ENCODE measurements around the gene KANSL1. TPM values are rescaled to one million over a fixed set of nuclear protein-coding genes. Genes with fewer than 3 reads are reported as not detected.
A peak's percentile ranks its signal among the peaks of the same experiment; 100 is the strongest.

The KANSL1 gene
- total and polyA plus RNA-seq, 2 donors (not counting 1 experiment from before 2014, with no cell fraction given), result 8.4 to 78.6 TPM

GRCh38 chr17:46148247-46148646 lies 45.0 kb downstream of the KANSL1 start:
- Histone ChIP-seq H3K27ac (ENCODE audit: insufficient read depth, low read length) (no peak overlapping the region), H3K4me1 (ENCODE audit: control insufficient read depth, extremely low read depth, insufficient read depth, low read length) (no peaks in the 10 kb centered on the region), H3K4me3 (replicated peaks in 1 of 4; ENCODE audit: control extremely low read depth in 1 of 4, insufficient read depth in 1 of 4, low read depth in 3 of 4, low read length in 4 of 4) (no peak overlapping the region), H4K20me1 (ENCODE audit: control insufficient read depth, extremely low read depth, insufficient read depth, low read length) (peaks cover 5% of the 10 kb centered on the region), H3K9me3 (ENCODE audit: control insufficient read depth, insufficient read depth, low read depth, low read length) (no peaks in the 10 kb centered on the region), H3K4me2 (ENCODE audit: extremely low read depth, insufficient read depth, low read length) (no peak overlapping the region), H3K36me3 (ENCODE audit: control insufficient read depth, insufficient read depth, low read length) (no peaks in the 10 kb centered on the region), H3K79me2 (ENCODE audit: control insufficient read depth, insufficient read depth, low read length) (peaks cover 88% of the 10 kb centered on the region), H2AFZ (ENCODE audit: low read length) (no peak overlapping the region), H3K27me3 (ENCODE audit: control insufficient read depth, insufficient read depth, low read length) (no peaks in the 10 kb centered on the region), H3K9ac (ENCODE audit: insufficient read depth, low read length) (no peak overlapping the region)
- TF ChIP-seq CTCF (conservative IDR thresholded peaks at IDR 0.05 in 1 of 2, IDR thresholded peaks at IDR 0.05 in 1 of 2; ENCODE audit: low read depth in 1 of 2, low read length in 2 of 2) (no peak), EZH2 (IDR thresholded peaks at IDR 0.05; ENCODE audit: low read length, missing control alignments) (no peak)
- DNase-seq (ENCODE audit: low read depth in 2 of 2), result no peak

DNA sequence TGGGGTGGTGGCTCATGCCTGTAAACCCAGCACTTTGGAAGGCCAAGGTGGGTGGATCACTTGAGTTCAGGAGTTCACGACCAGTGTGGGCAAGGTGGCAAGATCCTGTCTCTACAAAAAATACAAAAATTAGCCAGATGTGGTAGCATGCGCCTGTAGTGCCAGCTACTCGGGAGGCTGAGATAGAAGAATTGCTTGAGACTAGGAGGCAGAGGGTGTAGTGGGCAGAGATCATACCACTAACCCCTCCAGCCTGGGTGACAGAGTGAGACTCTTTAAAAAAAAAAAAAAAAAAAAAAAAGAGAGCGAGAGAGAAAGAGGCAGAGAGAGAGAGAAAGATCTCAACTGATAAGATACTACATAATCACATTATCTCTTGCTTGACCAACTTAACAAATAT lies 45.9 kb downstream of the KANSL1 start:
- H3K9ac ChIP-seq (ENCODE audit: insufficient read depth, low read length), result no peak overlapping the region
- H3K27me3 ChIP-seq (ENCODE audit: control insufficient read depth, insufficient read depth, low read length), result no peaks in the 10 kb centered on the region
- H3K79me2 ChIP-seq (ENCODE audit: control insufficient read depth, insufficient read depth, low read length), result peaks cover 88% of the 10 kb centered on the region
- DNase-seq (ENCODE audit: low read depth in 2 of 2), result no peak
- no peak overlapping the region for H2AFZ ChIP-seq (ENCODE audit: low read length)
- peaks cover 5% of the 10 kb centered on the region for H4K20me1 ChIP-seq (ENCODE audit: control insufficient read depth, extremely low read depth, insufficient read depth, low read length)
- H3K4me3 ChIP-seq (replicated peaks in 1 of 4; ENCODE audit: control extremely low read depth in 1 of 4, insufficient read depth in 1 of 4, low read depth in 3 of 4, low read length in 4 of 4), result no peak overlapping the region
- TF ChIP-seq CTCF (conservative IDR thresholded peaks at IDR 0.05 in 1 of 2, IDR thresholded peaks at IDR 0.05 in 1 of 2; ENCODE audit: low read depth in 1 of 2, low read length in 2 of 2) (no peak), EZH2 (IDR thresholded peaks at IDR 0.05; ENCODE audit: low read length, missing control alignments) (no peak)
- no peak overlapping the region for H3K4me2 ChIP-seq (ENCODE audit: extremely low read depth, insufficient read depth, low read length)
- no peaks in the 10 kb centered on the region for H3K4me1 ChIP-seq (ENCODE audit: control insufficient read depth, extremely low read depth, insufficient read depth, low read length)
- no peaks in the 10 kb centered on the region for H3K9me3 ChIP-seq (ENCODE audit: control insufficient read depth, insufficient read depth, low read depth, low read length)
- no peaks in the 10 kb centered on the region for H3K36me3 ChIP-seq (ENCODE audit: control insufficient read depth, insufficient read depth, low read length)
- H3K27ac ChIP-seq (ENCODE audit: insufficient read depth, low read length), result no peak overlapping the region

- peak; percentile 28 to 69 for DNase-seq (ENCODE audit: low read depth in 2 of 2)
- Histone ChIP-seq H3K4me2 (ENCODE audit: extremely low read depth, insufficient read depth, low read length) (no peak overlapping the region), H2AFZ (ENCODE audit: low read length) (no peak overlapping the region), H3K27me3 (ENCODE audit: control insufficient read depth, insufficient read depth, low read length) (no peaks in the 10 kb centered on the region), H3K36me3 (ENCODE audit: control insufficient read depth, insufficient read depth, low read length) (no peaks in the 10 kb centered on the region), H3K4me1 (ENCODE audit: control insufficient read depth, extremely low read depth, insufficient read depth, low read length) (peaks cover 2% of the 10 kb centered on the region), H3K27ac (ENCODE audit: insufficient read depth, low read length) (no peak overlapping the region), H3K4me3 (replicated peaks in 1 of 4; ENCODE audit: control extremely low read depth in 1 of 4, insufficient read depth in 1 of 4, low read depth in 3 of 4, low read length in 4 of 4) (no peak overlapping the region), H3K9me3 (ENCODE audit: control insufficient read depth, insufficient read depth, low read depth, low read length) (no peaks in the 10 kb centered on the region), H3K9ac (ENCODE audit: insufficient read depth, low read length) (no peak overlapping the region), H3K79me2 (ENCODE audit: control insufficient read depth, insufficient read depth, low read length) (peaks cover 89% of the 10 kb centered on the region), H4K20me1 (ENCODE audit: control insufficient read depth, extremely low read depth, insufficient read depth, low read length) (peaks cover 4% of the 10 kb centered on the region)
- TF ChIP-seq CTCF (conservative IDR thresholded peaks at IDR 0.05 in 1 of 2, IDR thresholded peaks at IDR 0.05 in 1 of 2; ENCODE audit: low read depth in 1 of 2, low read length in 2 of 2), result no peak
- TF ChIP-seq EZH2 (IDR thresholded peaks at IDR 0.05; ENCODE audit: low read length, missing control alignments), result no peak
Measured at GRCh38 chr17:46144246-46144645, 49.0 kb downstream of the KANSL1 start.

All from fibroblast of lung (primary cell).